HepG2 (cell line): Measurements from ENCODE around the gene COL18A1. TPM values are rescaled to one million over a fixed set of nuclear protein-coding genes. Genes with fewer than 3 reads are reported as not detected.
A peak's percentile ranks its signal among the peaks of the same experiment; 100 is the strongest.

ENCODE experiments used
- ATF4 ChIP-seq, 2 experiments: fragments of 450-650 bp in 1 of 2; sonication (generic) in 1 of 2; formaldehyde crosslinking; IDR thresholded peaks; 2 replicates each; pipeline versions ENCODE4 v1.5.0 to v1.8.0; 2020 to 2022; ENCODE audit warnings: mild to moderate bottlenecking in 1 of 2, missing genetic modification reagents in 1 of 2
- CREM ChIP-seq, 2 experiments: sonication (generic) in 1 of 2; formaldehyde crosslinking in 1 of 2; IDR thresholded peaks; 2 replicates each; pipeline versions ENCODE4 v1.4.0 to v1.6.1; 2016 to 2020; ENCODE audit warnings: antibody characterized with exemption in 1 of 2, mild to moderate bottlenecking in 1 of 2, missing genetic modification reagents in 1 of 2
- DZIP1 ChIP-seq: sonication (generic); formaldehyde crosslinking; IDR thresholded peaks from 2 replicates; pipeline ENCODE4 v1.5.0; 2020; ENCODE audit warnings: mild to moderate bottlenecking, missing genetic modification reagents
- FOXA1 ChIP-seq, 2 experiments: fragments of 450-650 bp in 1 of 2; sonication (generic) in 1 of 2; formaldehyde crosslinking in 1 of 2; IDR thresholded peaks; 2 replicates each; pipeline versions ENCODE4 v1.4.0 to v1.6.1; 2016 to 2020; ENCODE audit warnings: missing genetic modification reagents in 1 of 2
- FOXP1 ChIP-seq, 2 experiments: fragments of 450-650 bp in 1 of 2; IDR thresholded peaks; 2 replicates each; pipeline ENCODE4 v1.6.1; 2017 to 2018; ENCODE audit warnings: antibody characterized with exemption in 1 of 2
- GABPB1 ChIP-seq: IDR thresholded peaks from 2 replicates; pipeline ENCODE4 v1.6.1; 2016; ENCODE audit warnings: mild to moderate bottlenecking, missing genetic modification reagents, moderate library complexity, missing compliant biosample characterization
- ISL2 ChIP-seq: sonication (generic); formaldehyde crosslinking; IDR thresholded peaks from 2 replicates; pipeline ENCODE4 v1.5.0; 2020; ENCODE audit warnings: missing genetic modification reagents
- SRY ChIP-seq: sonication (generic); formaldehyde crosslinking; IDR thresholded peaks from 2 replicates; pipeline ENCODE4 v1.8.0; 2022; ENCODE audit warnings: mild to moderate bottlenecking, missing genetic modification reagents
- TBL1XR1 ChIP-seq: fragments of 150-350 bp; IDR thresholded peaks from 2 replicates; pipeline ENCODE4 v1.6.1; 2014; ENCODE audit warnings: borderline replicate concordance, low read length; ENCODE audit not compliant: partially characterized antibody
- TFDP1 ChIP-seq: IDR thresholded peaks from 2 replicates; pipeline ENCODE4 v1.6.1; 2016; ENCODE audit warnings: missing compliant biosample characterization, missing genetic modification reagents, borderline replicate concordance
- ZFY ChIP-seq: sonication (generic); formaldehyde crosslinking; IDR thresholded peaks from 2 replicates; pipeline ENCODE4 v1.4.0; 2020; ENCODE audit warnings: missing genetic modification reagents
- ZNF10 ChIP-seq: sonication (generic); formaldehyde crosslinking; IDR thresholded peaks from 2 replicates; pipeline ENCODE4 v1.4.0; 2020; ENCODE audit warnings: mild to moderate bottlenecking, low read depth, missing genetic modification reagents, borderline replicate concordance
- ZNF276 ChIP-seq: sonication (generic); formaldehyde crosslinking; IDR thresholded peaks from 2 replicates; pipeline ENCODE4 v1.4.0; 2020; ENCODE audit warnings: mild to moderate bottlenecking, low read depth, missing genetic modification reagents
- ZNF556 ChIP-seq: sonication (generic); formaldehyde crosslinking; IDR thresholded peaks from 2 replicates; pipeline ENCODE4 v1.4.0; 2020; ENCODE audit warnings: mild to moderate bottlenecking, missing genetic modification reagents, borderline replicate concordance
- ZNF557 ChIP-seq: sonication (generic); formaldehyde crosslinking; IDR thresholded peaks from 2 replicates; pipeline ENCODE4 v1.4.0; 2020; ENCODE audit warnings: missing genetic modification reagents
- ZNF615 ChIP-seq: sonication (generic); formaldehyde crosslinking; IDR thresholded peaks from 2 replicates; pipeline ENCODE4 v1.5.0; 2020; ENCODE audit warnings: mild to moderate bottlenecking, missing genetic modification reagents, borderline replicate concordance
- polyA plus RNA-seq, 8 experiments: library from polyadenylated mRNA; depleted of rRNA in 3 of 8; stranded (reverse) in 7 of 8; unstranded in 1 of 8; fragments of >200 nt; fragmentation: Illumina TruSeq in 4 of 8; extraction: Trizol in 4 of 8; gene quantifications; 2 replicates each; pipeline versions ENCODE4 v1.2.1 to v1.2.3, GENCODE V29; 2011 to 2016; ENCODE audit warnings: low read depth in 4 of 8, missing spikeins in 1 of 8, mixed read lengths in 1 of 8; ENCODE audit not compliant: insufficient read depth in 1 of 8
- total RNA-seq, 5 experiments: library from RNA; depleted of rRNA; stranded (reverse); fragments of >200 nt; fragmentation: Illumina TruSeq; extraction: Trizol; gene quantifications; 2 replicates each; pipeline ENCODE4 v1.2.3, GENCODE V29; 2016; ENCODE audit warnings: low read depth in 1 of 5

Gene COL18A1
- total and polyA plus RNA-seq, 2 of the 13 experiments (the other 11 are each of a cell fraction or from before 2014, with no cell fraction given): 79.0 to 102 TPM

GRCh38 chr21:45427331-45428271 is 22.6 kb downstream of the COL18A1 start (continued):
- TF ChIP-seq ATF4 (CRISPR knock-in tag; IDR thresholded peaks at IDR 0.05) (no peak), SRY (CRISPR knock-in tag) (peak; percentile 56), ZNF615 (no peak), TFDP1 (CRISPR knock-in tag) (peak; percentile 85), ISL2 (CRISPR knock-in tag) (peak; percentile 86), TBL1XR1 (peak; percentile 63), ZNF276 (0 out of 2 replicates have a peak, but pooled peaks have one; percentile 53), ZFY (peak; percentile 88), DZIP1 (CRISPR knock-in tag) (no peak; the same call in 1 of the 2 replicates), ZNF556 (CRISPR knock-in tag) (peak; percentile 95), ZNF10 (no peak), ZNF557 (peak; percentile 77; the same call in 1 of the 2 replicates), CREM (IDR thresholded peaks at IDR 0.05) (peak; percentile 67; the same call in 1 of the 2 replicates), CREM (CRISPR knock-in tag; IDR thresholded peaks at IDR 0.05) (no peak), FOXP1 (IDR thresholded peaks at IDR 0.05) (no peak), FOXP1 (CRISPR knock-in tag; IDR thresholded peaks at IDR 0.05) (0 out of 2 replicates have a peak, but pooled peaks have one; percentile 32), FOXA1 (IDR thresholded peaks at IDR 0.05) (no peak), FOXA1 (CRISPR knock-in tag; IDR thresholded peaks at IDR 0.05) (peak; percentile 16), GABPB1 (peak; percentile 85)
